HUES64 (cell line): ENCODE results near the gene BIK.
"Not testable (repeated sequence)": the region's sequence is repeated elsewhere in the genome, so short reads cannot be mapped to it uniquely, and the experiment has no call there.

Experiments
- H3K27ac ChIP-seq: 2 replicates; pipeline ENCODE4 v1.7.0; 2013; ENCODE audit warnings: low read depth, low read length, inconsistent platforms
- H3K27me3 ChIP-seq: 2 replicates; pipeline ENCODE4 v1.6.1; 2013; ENCODE audit warnings: mild to moderate bottlenecking, low read length; ENCODE audit not compliant: insufficient read depth
- H3K36me3 ChIP-seq: 2 replicates; pipeline ENCODE4 v1.6.1; 2013; ENCODE audit warnings: mild to moderate bottlenecking, low read length; ENCODE audit not compliant: insufficient read depth
- H3K4me1 ChIP-seq: 2 replicates; pipeline ENCODE4 v1.6.1; 2013; ENCODE audit warnings: mild to moderate bottlenecking, low read length, moderate library complexity; ENCODE audit not compliant: insufficient read depth
- H3K4me3 ChIP-seq: 2 replicates; pipeline ENCODE4 v1.5.1; 2013; ENCODE audit warnings: mild to moderate bottlenecking, low read length, moderate library complexity
- H3K9ac ChIP-seq: 2 replicates; pipeline ENCODE4 v1.6.1; 2013; ENCODE audit warnings: mild to moderate bottlenecking, low read depth, low read length
- H3K9me3 ChIP-seq: 2 replicates; pipeline ENCODE4 v1.6.1; 2013; ENCODE audit warnings: low read depth, low read length; ENCODE audit not compliant: insufficient read depth
- WGBS: fragments of 150-250, 120-280 bp; methylation state at CpG from one replicate; pipeline ENCODE4 v1.1.7; 2013; ENCODE audit warnings: missing lambda C conversion rate; 5-methylcytosine and 5-hydroxymethylcytosine counted together

Gene BIK

GRCh38 chr22:43136801-43137200 is 26.3 kb downstream of the BIK start:
- Histone ChIP-seq H3K36me3 (peaks cover 82% of the 10 kb centered on the region), H3K4me3 (no peak overlapping the region), H3K9ac (no peak overlapping the region), H3K9me3 (no peaks in the 10 kb centered on the region), H3K27ac (no peak overlapping the region), H3K4me1 (no peaks in the 10 kb centered on the region), H3K27me3 (no peaks in the 10 kb centered on the region)
- 94% methylated on average over 10 of the region's 10 CpGs for WGBS

GRCh38 chr22:43142880-43143562 is 32.5 kb downstream of the BIK start, which contains the start of gene MCAT:
Gene MCAT, minus strand, starts transcription at chr22:43143398. Its CDS starts 50 bp downstream, at chr22:43143348.
- H3K4me1 ChIP-seq: no peaks in the 10 kb centered on the region
- peak within 1 kb of the TSS; percentile 88 for H3K4me3 ChIP-seq
- H3K9ac ChIP-seq: peak within 1 kb of the TSS; percentile 73
- H3K27ac ChIP-seq: peak within 1 kb of the TSS; percentile 40; the same call in 1 of the 2 replicates
- WGBS: 1% methylated on average over 83 of the region's 83 CpGs
- no peaks in the 10 kb centered on the region for H3K27me3 ChIP-seq
- H3K9me3 ChIP-seq: no peaks in the 10 kb centered on the region
- peaks cover 28% of the 10 kb centered on the region for H3K36me3 ChIP-seq

GRCh38 chr22:43144949-43145348 is 34.4 kb downstream of the BIK start:
- Histone ChIP-seq H3K9ac (no peak overlapping the region), H3K27ac (no peak overlapping the region), H3K4me1 (no peaks in the 10 kb centered on the region), H3K9me3 (no peaks in the 10 kb centered on the region), H3K27me3 (no peaks in the 10 kb centered on the region; the same call in 1 of the 2 replicates), H3K4me3 (no peak overlapping the region), H3K36me3 (peaks cover 14% of the 10 kb centered on the region)
- WGBS: 100% methylated on average over 3 of the region's 3 CpGs

- not testable (repeated sequence) for H3K9me3 ChIP-seq, H3K4me1 ChIP-seq, H3K36me3 ChIP-seq, H3K27ac ChIP-seq, H3K9ac ChIP-seq, H3K27me3 ChIP-seq, H3K4me3 ChIP-seq
- 91% methylated on average over 8 of the region's 8 CpGs for WGBS
Measured at GRCh38 chr22:43145371-43145770, 34.8 kb downstream of the BIK start.

- not testable (repeated sequence) for H3K36me3 ChIP-seq, H3K9me3 ChIP-seq, H3K4me1 ChIP-seq, H3K27me3 ChIP-seq, H3K27ac ChIP-seq, H3K9ac ChIP-seq, H3K4me3 ChIP-seq
- 94% methylated on average over 14 of the region's 15 CpGs for WGBS
Measured at GRCh38 chr22:43146332-43146731, 35.8 kb downstream of the BIK start.

- 94% methylated on average over 8 of the region's 8 CpGs for WGBS
- peaks cover 10% of the 10 kb centered on the region; the same call in 1 of the 2 replicates for H3K4me1 ChIP-seq
- no peak overlapping the region for H3K27ac ChIP-seq
Measured at GRCh38 chr22:43147821-43148220, 37.3 kb downstream of the BIK start.

GRCh38 chr22:43148581-43148980 is 38.0 kb downstream of the BIK start:
- no peak overlapping the region for H3K27ac ChIP-seq
- H3K4me1 ChIP-seq: peaks cover 10% of the 10 kb centered on the region; the same call in 1 of the 2 replicates
- no peak overlapping the region for H3K4me3 ChIP-seq
- 77% methylated on average over 6 of the region's 6 CpGs for WGBS
- H3K27me3 ChIP-seq: peaks cover 21% of the 10 kb centered on the region
- H3K9ac ChIP-seq: no peak overlapping the region
- H3K36me3 ChIP-seq: no peaks in the 10 kb centered on the region
- H3K9me3 ChIP-seq: no peaks in the 10 kb centered on the region

More at GRCh38 chr22:43147821-43148220, 37.3 kb downstream of the BIK start:
- H3K27me3 ChIP-seq: peaks cover 21% of the 10 kb centered on the region
- H3K36me3 ChIP-seq: no peaks in the 10 kb centered on the region
- H3K4me3 ChIP-seq: no peak overlapping the region
- no peaks in the 10 kb centered on the region for H3K9me3 ChIP-seq
- no peak overlapping the region for H3K9ac ChIP-seq

- no peak overlapping the region for H3K9ac ChIP-seq
- H3K27ac ChIP-seq: no peak overlapping the region
- H3K4me3 ChIP-seq: peak overlapping the region; percentile 44
- H3K9me3 ChIP-seq: no peaks in the 10 kb centered on the region
- peaks cover 21% of the 10 kb centered on the region for H3K27me3 ChIP-seq
- H3K4me1 ChIP-seq: peaks cover 10% of the 10 kb centered on the region; the same call in 1 of the 2 replicates
- H3K36me3 ChIP-seq: no peaks in the 10 kb centered on the region
- WGBS: 85% methylated on average over 15 of the region's 15 CpGs
Measured at GRCh38 chr22:43150731-43151206, 40.2 kb downstream of the BIK start.

- no peak within 1 kb of the TSS for H3K9ac ChIP-seq
- H3K27ac ChIP-seq: no peak within 1 kb of the TSS
- 12% methylated on average over 75 of the region's 75 CpGs for WGBS
Measured at GRCh38 chr22:43151251-43152002, 40.9 kb downstream of the BIK start, which contains the start of gene TSPO. Gene TSPO, plus strand, starts transcription at chr22:43151559. Its CDS starts 7,680 bp downstream, at chr22:43159239.

GRCh38 chr22:43152003-43152356 is 41.4 kb downstream of the BIK start:
- Histone ChIP-seq H3K9ac (no peak overlapping the region), H3K36me3 (no peaks in the 10 kb centered on the region), H3K4me1 (peaks cover 10% of the 10 kb centered on the region; the same call in 1 of the 2 replicates), H3K9me3 (no peaks in the 10 kb centered on the region), H3K27me3 (peaks cover 21% of the 10 kb centered on the region), H3K27ac (no peak overlapping the region), H3K4me3 (peak overlapping the region; percentile 44)
- 74% methylated on average over 18 of the region's 18 CpGs for WGBS

More at GRCh38 chr22:43151251-43152002, 40.9 kb downstream of the BIK start, which contains the start of gene TSPO:
- Histone ChIP-seq H3K27me3 (peaks cover 21% of the 10 kb centered on the region), H3K4me1 (peaks cover 10% of the 10 kb centered on the region; the same call in 1 of the 2 replicates), H3K9me3 (no peaks in the 10 kb centered on the region), H3K4me3 (peak within 1 kb of the TSS; percentile 44), H3K36me3 (no peaks in the 10 kb centered on the region)
